ENCODE measurements around the gene UQCC3. TPM values are rescaled to one million over a fixed set of nuclear protein-coding genes. Genes with fewer than 3 reads are reported as not detected.
"Not testable (repeated sequence)": the region's sequence is repeated elsewhere in the genome, so short reads cannot be mapped to it uniquely, and the experiment has no call there.

UQCC3 gene
- total and polyA plus RNA-seq, 2 donors from 2014 or later = 7.6 to 24.8 TPM

GRCh38 chr11:62694455-62695167, 23.1 kb downstream of the UQCC3 start:
- DNase-seq (peak in 4 of 5 donors; percentile 71 to 93 (median 78)), FAIRE-seq (no peak)
- H3K36me3 ChIP-seq (ENCODE audit: control insufficient read depth in 2 of 3, insufficient read depth in 3 of 3, low read length in 3 of 3) = peaks cover 5 to 32% (median 12%) of the 10 kb centered on the region in 3 donors
- no peaks in the 10 kb centered on the region for H3K9me3 ChIP-seq (ENCODE audit: control insufficient read depth in 2 of 3, insufficient read depth in 1 of 3, low read length in 3 of 3)
- no peak overlapping the region for H3K9ac ChIP-seq (ENCODE audit: low read length in 3 of 3)
- no peaks in the 10 kb centered on the region for H3K4me1 ChIP-seq (ENCODE audit: control insufficient read depth in 2 of 3, insufficient read depth in 2 of 3, low read depth in 1 of 3, low read length in 3 of 3)
- H3K27ac ChIP-seq (ENCODE audit: low read depth in 2 of 2, low read length in 2 of 2) = no peak overlapping the region
- no peaks in the 10 kb centered on the region for H3K27me3 ChIP-seq (ENCODE audit: control insufficient read depth, insufficient read depth, low read length)
- no peak overlapping the region for H3K4me3 ChIP-seq (ENCODE audit: low read length in 3 of 3)
- TF ChIP-seq CTCF (IDR thresholded peaks at IDR 0.05; ENCODE audit: borderline replicate concordance, extremely low read depth, insufficient read depth) = peak; percentile 75
- intact Hi-C loops (cut with DNase I) = loop anchor here (10.0 kb wide), 1 partner anchor 300 kb away; no protein-coding TSS in a partner anchor

GRCh38 chr11:62702246-62702645, 30.8 kb downstream of the UQCC3 start:
- peaks cover 0 to 17% (median 14%) of the 10 kb centered on the region in 3 donors for H3K4me1 ChIP-seq (ENCODE audit: control insufficient read depth in 2 of 3, insufficient read depth in 2 of 3, low read depth in 1 of 3, low read length in 3 of 3)
- peaks cover 2 to 12% (median 2%) of the 10 kb centered on the region in 3 donors for H3K36me3 ChIP-seq (ENCODE audit: control insufficient read depth in 2 of 3, insufficient read depth in 3 of 3, low read length in 3 of 3)
- no peak overlapping the region for H3K4me3 ChIP-seq (ENCODE audit: low read length in 3 of 3)
- no peak overlapping the region for H3K9ac ChIP-seq (ENCODE audit: low read length in 3 of 3)
- H3K9me3 ChIP-seq (ENCODE audit: control insufficient read depth in 2 of 3, insufficient read depth in 1 of 3, low read length in 3 of 3) = no peaks in the 10 kb centered on the region
- no peak for TF ChIP-seq CTCF (IDR thresholded peaks at IDR 0.05; ENCODE audit: borderline replicate concordance, extremely low read depth, insufficient read depth)
- no peak for DNase-seq
- FAIRE-seq = no peak
- no peaks in the 10 kb centered on the region for H3K27me3 ChIP-seq (ENCODE audit: control insufficient read depth, insufficient read depth, low read length)
- intact Hi-C loops (cut with DNase I) = no loop called here
- H3K27ac ChIP-seq (ENCODE audit: low read depth in 2 of 2, low read length in 2 of 2) = no peak overlapping the region

- Histone ChIP-seq H3K4me1 (ENCODE audit: control insufficient read depth in 2 of 3, insufficient read depth in 2 of 3, low read depth in 1 of 3, low read length in 3 of 3) (peaks cover 0 to 23% (median 21%) of the 10 kb centered on the region in 3 donors), H3K36me3 (ENCODE audit: control insufficient read depth in 2 of 3, insufficient read depth in 3 of 3, low read length in 3 of 3) (peaks cover 2 to 12% (median 2%) of the 10 kb centered on the region in 3 donors)
- intact Hi-C loops (cut with DNase I); FAIRE-seq; H3K27me3 ChIP-seq (ENCODE audit: control insufficient read depth, insufficient read depth, low read length); H3K9ac ChIP-seq (ENCODE audit: low read length in 3 of 3); H3K27ac ChIP-seq (ENCODE audit: low read depth in 2 of 2, low read length in 2 of 2); H3K4me3 ChIP-seq (ENCODE audit: low read length in 3 of 3); DNase-seq; H3K9me3 ChIP-seq (ENCODE audit: control insufficient read depth in 2 of 3, insufficient read depth in 1 of 3, low read length in 3 of 3): not testable (repeated sequence)
Measured at GRCh38 chr11:62703921-62704320, 32.4 kb downstream of the UQCC3 start.

- Histone ChIP-seq H3K9me3 (ENCODE audit: control insufficient read depth in 2 of 3, insufficient read depth in 1 of 3, low read length in 3 of 3) (no peaks in the 10 kb centered on the region), H3K27me3 (ENCODE audit: control insufficient read depth, insufficient read depth, low read length) (no peaks in the 10 kb centered on the region), H3K4me3 (ENCODE audit: low read length in 3 of 3) (peak overlapping the region; percentile 93 to 98 (median 96)), H3K27ac (ENCODE audit: low read depth in 2 of 2, low read length in 2 of 2) (peak overlapping the region; percentile 79 to 87), H3K9ac (ENCODE audit: low read length in 3 of 3) (peak overlapping the region; percentile 84 to 97 (median 93)), H3K4me1 (ENCODE audit: control insufficient read depth in 2 of 3, insufficient read depth in 2 of 3, low read depth in 1 of 3, low read length in 3 of 3) (peaks cover 0 to 30% (median 29%) of the 10 kb centered on the region in 3 donors), H3K36me3 (ENCODE audit: control insufficient read depth in 2 of 3, insufficient read depth in 3 of 3, low read length in 3 of 3) (peaks cover 2 to 13% (median 4%) of the 10 kb centered on the region in 3 donors)
- TF ChIP-seq CTCF (IDR thresholded peaks at IDR 0.05; ENCODE audit: borderline replicate concordance, extremely low read depth, insufficient read depth) = no peak
- FAIRE-seq = no peak
- intact Hi-C loops (cut with DNase I) = no loop called here
- DNase-seq = peak in 4 of 5 donors; percentile 26 to 65 (median 42)
Measured at GRCh38 chr11:62705413-62705812, 33.9 kb downstream of the UQCC3 start.

All from kidney (tissue), 14 donors.